Astrocyte of the spinal cord (primary cell): Measurements from ENCODE around the gene SOX8.

Experiments used
- DNase-seq: peaks from one replicate; pipeline ENCODE4 v3.0.0; 2011; ENCODE audit warnings: low read depth, low spot score
- H3K4me3 ChIP-seq: 2 replicates; pipeline ENCODE4 v1.5.1; 2011; ENCODE audit warnings: low read depth, mild to moderate bottlenecking, low read length, moderate library complexity
- CTCF ChIP-seq: IDR thresholded peaks from 2 replicates; pipeline ENCODE4 v1.5.1; 2012; ENCODE audit warnings: low read depth, mild to moderate bottlenecking, low read length, inconsistent platforms
- in situ Hi-C: cut with HindIII; loops from 2 replicates; pipeline ENCODE4 v1.10.0; 2017; ENCODE audit warnings: low sequenced_read_pairs

Gene SOX8

DNA sequence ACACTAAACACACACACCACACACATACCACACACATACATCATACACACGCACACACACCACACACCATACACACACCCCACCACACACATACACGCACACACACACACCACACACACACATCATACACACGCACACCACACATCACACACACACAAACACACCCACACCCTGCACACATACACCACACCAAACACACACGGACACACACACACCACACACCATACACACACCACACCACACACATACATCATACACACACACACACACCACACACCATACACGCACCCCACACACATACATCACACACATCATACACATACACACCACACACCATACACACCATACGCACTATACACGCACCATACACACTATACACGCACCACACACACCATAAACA, 3.7 kb upstream of the SOX8 start:
- no peak for TF ChIP-seq CTCF
- H3K4me3 ChIP-seq = no peak overlapping the region
- no peak for DNase-seq
- in situ Hi-C loops = no loop called here

DNA sequence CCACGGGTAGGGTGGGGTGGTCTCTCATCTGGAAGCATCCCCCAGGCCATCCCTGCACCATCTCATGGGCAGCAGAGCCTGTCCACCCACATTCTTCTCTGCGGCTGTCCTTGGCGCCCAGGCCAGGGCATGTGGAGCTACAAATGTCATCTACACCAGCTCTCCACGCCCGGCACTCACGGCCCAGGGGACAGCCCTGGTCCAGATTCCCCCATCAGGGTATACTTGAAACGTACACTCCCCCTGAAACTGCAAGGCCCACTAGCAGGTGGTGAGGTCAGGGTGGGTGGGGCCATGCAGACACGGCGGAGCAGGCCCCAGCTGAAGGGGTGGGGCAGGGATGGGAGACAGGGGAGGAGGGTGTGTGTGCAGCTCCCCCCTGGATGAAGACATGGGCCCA, 3.2 kb upstream of the SOX8 start:
- in situ Hi-C loops = no loop called here
- TF ChIP-seq CTCF = no peak
- no peak overlapping the region for H3K4me3 ChIP-seq
- no peak for DNase-seq

GRCh38 chr16:979147-979546, 2.4 kb upstream of the SOX8 start:
- H3K4me3 ChIP-seq = no peak overlapping the region
- in situ Hi-C loops = no loop called here
- no peak for TF ChIP-seq CTCF
- no peak for DNase-seq

- TF ChIP-seq CTCF = no peak
- in situ Hi-C loops = no loop called here
- no peak for DNase-seq
- H3K4me3 ChIP-seq = no peak overlapping the region
Measured at GRCh38 chr16:979859-980594, 1.5 kb upstream of the SOX8 start.

DNA sequence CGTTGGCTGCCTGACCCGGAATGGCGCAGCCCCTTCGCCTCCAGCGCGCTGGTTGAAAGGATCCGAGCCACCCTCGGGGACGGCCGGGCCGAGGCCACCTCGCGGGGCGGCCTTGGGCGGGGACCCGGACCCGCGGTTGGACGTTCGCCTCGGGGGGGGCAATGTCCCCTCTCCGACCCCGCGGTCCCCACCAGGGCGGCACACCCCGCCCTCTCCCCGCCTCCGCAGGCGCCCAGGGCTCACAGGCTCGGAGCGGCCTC, 1.0 kb upstream of the SOX8 start:
- in situ Hi-C loops = no loop called here
- no peak for TF ChIP-seq CTCF
- no peak for DNase-seq
- no peak overlapping the region for H3K4me3 ChIP-seq

DNA sequence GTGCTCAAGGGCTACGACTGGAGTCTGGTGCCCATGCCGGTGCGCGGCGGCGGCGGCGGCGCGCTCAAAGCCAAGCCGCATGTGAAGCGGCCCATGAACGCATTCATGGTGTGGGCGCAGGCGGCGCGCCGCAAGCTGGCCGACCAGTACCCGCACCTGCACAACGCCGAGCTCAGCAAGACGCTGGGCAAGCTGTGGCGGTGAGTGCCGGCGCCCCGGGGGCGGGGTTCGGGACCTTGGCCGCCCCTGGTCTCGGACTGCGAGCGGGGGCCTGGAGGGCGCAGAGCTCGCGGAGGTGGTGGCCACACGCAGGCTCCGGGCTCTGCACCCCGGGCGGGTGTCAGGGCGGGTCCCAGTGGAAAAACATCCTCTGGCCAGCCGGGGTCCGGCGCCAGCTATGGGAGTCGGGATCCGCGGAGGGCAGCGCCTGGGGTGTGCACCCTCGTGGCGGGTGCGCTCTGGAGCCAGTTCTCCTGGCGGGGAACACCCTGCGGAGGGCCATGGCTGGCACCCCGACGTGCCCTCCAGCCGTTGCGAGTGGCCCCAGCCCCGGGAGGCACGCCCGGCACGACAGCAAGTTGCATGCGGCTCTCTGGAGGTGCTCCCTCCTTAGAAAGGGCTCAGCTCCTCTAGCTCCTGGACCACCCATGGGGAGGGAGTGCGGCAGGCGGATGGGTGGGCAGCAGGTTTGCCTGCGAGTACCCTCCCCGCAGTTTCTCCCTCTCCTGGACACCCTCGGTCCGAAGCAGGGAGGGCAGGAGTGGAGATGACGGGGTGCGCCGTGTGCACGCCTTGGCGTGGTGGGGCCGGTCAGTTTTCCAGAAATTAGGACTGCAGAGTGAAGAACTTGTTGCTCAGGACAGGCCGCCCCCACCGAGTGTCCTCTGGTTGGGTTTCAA, 824 bp downstream of the SOX8 start:
- no peak for TF ChIP-seq CTCF
- DNase-seq = no peak
- H3K4me3 ChIP-seq = no peak overlapping the region
- in situ Hi-C loops = no loop called here
